Cardiac septum (tissue), 1 donor: ENCODE measurements around the gene CLCN3. TPM values are rescaled to one million over a fixed set of nuclear protein-coding genes. Genes with fewer than 3 reads are reported as not detected.
"Not testable (repeated sequence)": the region's sequence is repeated elsewhere in the genome, so short reads cannot be mapped to it uniquely, and the experiment has no call there.

ENCODE experiments used
- DNase-seq: peaks from one replicate; pipeline ENCODE4 v3.0.0-alpha.2; 2020; ENCODE audit warnings: low spot score
- intact Hi-C: fragments of 100-400 bp; cut with DNase I; formaldehyde crosslinking; loops from one replicate; pipeline ENCODE4 v1.14.0; 2022
- total RNA-seq: library from RNA; stranded (reverse); fragmentation: NEBNext Ultra II Directional; extraction: Animal tissue kit (Norgen Biotek cat#: 25700); gene quantifications from one replicate; pipeline ENCODE4 v1.2.1, GENCODE V29; 2021
- donor health status: DM: no; HTN: no; CAD: no.

CLCN3 gene
- total RNA-seq, 1 donor from 2014 or later = 61.4 TPM

- DNase-seq = no peak
- intact Hi-C loops = no loop called here
Measured at GRCh38 chr4:169677150-169677748, 56.9 kb downstream of the CLCN3 start.

DNA sequence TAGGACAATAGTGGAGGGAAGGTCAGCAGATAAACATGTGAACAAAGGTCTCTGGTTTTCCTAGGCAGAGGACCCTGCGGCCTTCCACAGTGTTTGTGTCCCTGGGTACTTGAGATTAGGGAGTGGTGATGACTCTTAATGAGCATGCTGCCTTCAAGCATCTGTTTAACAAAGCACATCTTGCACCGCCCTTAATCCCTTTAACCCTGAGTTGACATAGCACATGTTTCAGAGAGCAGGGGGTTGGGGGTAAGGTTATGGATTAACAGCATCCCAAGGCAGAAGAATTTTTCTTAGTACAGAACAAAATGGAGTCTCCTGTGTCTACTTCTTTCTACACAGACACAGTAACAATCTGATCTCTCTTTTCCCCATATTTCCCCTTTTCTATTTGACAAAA, 58.1 kb downstream of the CLCN3 start:
- intact Hi-C loops, DNase-seq: not testable (repeated sequence)

GRCh38 chr4:169678951-169679591, 58.7 kb downstream of the CLCN3 start:
- intact Hi-C loops, DNase-seq: not testable (repeated sequence)

DNA sequence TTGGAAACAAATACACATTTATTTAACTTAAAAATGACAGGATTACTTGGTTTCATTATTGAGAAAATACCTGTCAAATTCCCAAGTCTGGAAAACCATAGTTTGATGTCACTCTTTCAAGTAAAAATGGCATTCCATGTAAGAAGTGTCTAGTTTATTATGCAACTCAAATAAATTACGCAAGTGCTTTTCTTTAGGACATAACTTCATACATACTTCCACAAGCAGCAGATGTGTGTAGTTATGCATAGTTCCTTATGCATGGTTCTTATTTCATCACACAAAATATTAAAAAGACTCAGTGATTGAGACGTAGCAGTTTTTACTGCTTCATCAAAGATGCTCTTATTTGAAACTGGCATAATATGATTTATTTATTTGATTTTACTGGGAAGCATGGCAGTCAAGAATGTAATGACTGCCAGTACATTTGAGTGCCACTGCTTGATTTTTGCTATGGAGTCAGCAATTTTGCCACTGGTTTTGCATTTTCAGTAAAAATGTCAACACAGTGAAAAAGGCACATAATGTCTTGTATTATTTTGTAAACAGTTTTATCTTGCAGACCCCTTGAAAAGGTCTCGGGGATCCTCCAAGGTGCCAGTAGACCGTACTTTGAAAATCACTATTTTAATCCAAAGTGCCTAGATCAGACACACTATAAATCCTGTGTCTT, 62.1 kb downstream of the CLCN3 start:
- DNase-seq = no peak
- intact Hi-C loops = no loop called here

- intact Hi-C loops = no loop called here
- DNase-seq = no peak
Measured at GRCh38 chr4:169689681-169690080, 69.3 kb downstream of the CLCN3 start.

- intact Hi-C loops = no loop called here
- no peak for DNase-seq
Measured at GRCh38 chr4:169690787-169691186, 70.4 kb downstream of the CLCN3 start.

DNA sequence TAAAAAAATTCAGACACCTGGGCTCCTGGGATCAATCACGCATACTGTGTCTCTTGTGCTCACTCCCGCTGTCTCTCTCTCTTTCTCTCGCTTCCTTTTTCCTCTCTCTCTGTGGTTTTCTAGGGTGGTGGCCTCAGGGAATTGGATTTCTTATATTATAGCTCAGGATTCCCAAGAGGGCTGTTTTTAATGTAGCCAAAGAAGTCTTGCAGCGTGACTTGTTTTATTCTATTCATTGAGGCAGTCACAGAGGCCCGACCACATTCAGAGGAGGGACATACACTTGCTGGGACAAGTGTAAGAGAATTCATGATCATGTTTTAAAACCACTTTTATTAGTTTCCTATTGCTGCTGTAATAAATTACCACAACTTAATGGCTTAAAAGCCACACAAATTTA, 78.0 kb downstream of the CLCN3 start:
- intact Hi-C loops = no loop called here
- DNase-seq = no peak

GRCh38 chr4:169707958-169708643, 87.7 kb downstream of the CLCN3 start:
- no peak for DNase-seq
- intact Hi-C loops = no loop called here

DNA sequence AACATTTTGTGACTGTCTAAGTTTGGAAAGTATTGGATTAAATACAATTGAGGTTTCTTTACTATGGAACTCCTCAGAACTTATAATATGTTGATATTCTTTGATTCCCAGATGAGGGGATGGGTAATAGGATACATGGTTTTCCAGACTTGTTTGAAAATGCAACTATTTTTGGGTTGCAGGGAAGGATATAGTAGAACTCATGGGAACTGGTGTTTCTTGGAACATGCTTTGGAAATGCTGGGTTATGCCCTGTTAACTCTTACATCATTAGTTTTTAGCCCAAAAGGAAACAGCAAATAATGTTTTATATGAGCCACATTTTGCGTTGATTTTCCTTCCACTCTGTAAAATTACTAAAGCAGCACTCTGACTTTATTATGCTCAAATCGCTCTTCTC, 95.4 kb downstream of the CLCN3 start:
- intact Hi-C loops = loop anchor here (5.0 kb wide), 1 partner anchor 54 kb away; no protein-coding TSS in a partner anchor
- DNase-seq = no peak

- intact Hi-C loops = loop anchor here (5.0 kb wide), 1 partner anchor 54 kb away; no protein-coding TSS in a partner anchor
- no peak for DNase-seq
Measured at GRCh38 chr4:169716677-169717076, 96.3 kb downstream of the CLCN3 start.

- DNase-seq = no peak
- intact Hi-C loops = loop anchor here (5.0 kb wide), 1 partner anchor 103 kb away; no protein-coding TSS in a partner anchor
Measured at GRCh38 chr4:169720529-169720928, 100.2 kb downstream of the CLCN3 start.

GRCh38 chr4:169723207-169723965, 103.0 kb downstream of the CLCN3 start:
- intact Hi-C loops = loop anchor here (5.0 kb wide), 1 partner anchor 106 kb away; no protein-coding TSS in a partner anchor
- DNase-seq = no peak

GRCh38 chr4:169724260-169724659, 103.9 kb downstream of the CLCN3 start:
- no peak for DNase-seq
- intact Hi-C loops = loop anchor here (5.0 kb wide), 1 partner anchor 107 kb away; no protein-coding TSS in a partner anchor

- intact Hi-C loops = no loop called here
- DNase-seq = no peak
Measured at GRCh38 chr4:169727616-169728015, 107.2 kb downstream of the CLCN3 start.

- intact Hi-C loops = no loop called here
- DNase-seq = no peak
Measured at GRCh38 chr4:169730564-169730963, 110.2 kb downstream of the CLCN3 start.

- DNase-seq, intact Hi-C loops: not testable (repeated sequence)
Measured at GRCh38 chr4:169738604-169739003, 118.2 kb downstream of the CLCN3 start.

DNA sequence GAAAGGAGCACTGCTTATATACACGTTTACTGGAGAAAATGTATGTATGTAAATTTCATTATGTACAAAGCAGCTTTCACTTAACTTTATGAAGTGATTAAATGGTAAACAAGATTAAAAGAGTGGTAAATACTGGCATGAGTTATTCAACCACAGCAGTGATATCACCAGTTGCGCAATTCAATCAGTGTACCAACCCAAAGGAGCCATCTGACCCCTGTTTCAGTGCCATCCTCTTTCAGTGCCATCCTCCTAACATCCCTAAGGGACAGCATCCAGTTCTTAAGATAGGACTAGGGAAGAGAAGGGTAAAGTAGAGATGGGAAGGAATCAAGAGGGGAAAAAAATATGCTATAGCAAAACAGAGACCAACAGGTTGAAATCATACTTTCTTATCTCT, 121.2 kb downstream of the CLCN3 start:
- intact Hi-C loops = no loop called here

DNA sequence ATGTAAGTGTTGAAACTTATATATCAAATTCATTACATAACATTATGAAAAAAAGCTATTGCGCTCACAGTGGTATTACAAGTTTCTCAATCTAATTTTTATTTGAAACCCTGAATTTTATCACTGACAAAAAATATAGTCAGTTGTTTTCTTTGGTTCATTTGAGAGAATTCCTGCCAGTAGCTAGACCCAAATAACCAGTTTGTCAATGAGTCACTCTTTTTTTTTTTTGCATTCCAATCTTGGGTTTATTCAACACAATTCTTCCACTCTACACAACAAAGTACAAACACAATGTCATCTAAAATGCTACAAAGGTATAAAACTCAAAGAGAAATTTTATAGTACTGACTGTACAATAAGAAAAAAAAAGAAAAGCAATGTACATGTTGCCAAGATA, 124.2 kb downstream of the CLCN3 start:
- intact Hi-C loops = no loop called here
- DNase-seq = no peak

More for the DNA sequence above, 121.2 kb downstream of the CLCN3 start:
- no peak for DNase-seq

- no peak for DNase-seq
- intact Hi-C loops = no loop called here
Measured at GRCh38 chr4:169745291-169745690, 124.9 kb downstream of the CLCN3 start.
